SK-N-SH (cell line): Measurements from ENCODE around the gene SEPTIN2. TPM values are rescaled to one million over a fixed set of nuclear protein-coding genes. Genes with fewer than 3 reads are reported as not detected.

Source experiments
- CTCF ChIA-PET: fragments of 300-600, 350-600 bp; formaldehyde crosslinking; extraction: SDS; loops from one replicate; lab custom pipeline; 2021; lab: Yijun Ruan, JAX
- POLR2A ChIA-PET: fragments of 350-600 bp; sonication (Branson Sonifier 250); formaldehyde crosslinking; extraction: SDS; loops from one replicate; lab custom pipeline; 2020; ENCODE audit warnings: antibody characterized with exemption, inconsistent platforms; lab: Yijun Ruan, JAX
- DNase-seq: peaks from one replicate; pipeline ENCODE4 v3.0.0; 2012
- H2AFZ ChIP-seq: fragments of 200-600 bp; sonication (generic); 2 replicates; pipeline ENCODE4 v1.8.1; 2016; ENCODE audit warnings: antibody characterized with exemption, mild to moderate bottlenecking, low read depth
- H3F3A ChIP-seq: fragments of 200-600 bp; sonication (generic); replicated peaks from 2 replicates; pipeline ENCODE3; 2016; ENCODE audit warnings: antibody characterized with exemption, mild to moderate bottlenecking; ENCODE audit not compliant: insufficient read depth
- H3K27ac ChIP-seq, 2 experiments: fragments of 200-500 bp in 1 of 2; fragments of 200-600 bp in 1 of 2; sonication (Bioruptor generic) in 1 of 2; sonication (generic), shearing (Covaris generic) in 1 of 2; 2 replicates each; pipeline versions ENCODE4 v1.5.1 to v1.6.1; 2014 to 2016; ENCODE audit warnings: low read depth in 2 of 2, inconsistent platforms in 1 of 2, low read length in 1 of 2, mild to moderate bottlenecking in 1 of 2, mixed read lengths in 1 of 2
- H3K27me3 ChIP-seq: fragments of 200-600 bp; sonication (generic), shearing (Covaris generic); 2 replicates; pipeline ENCODE4 v1.6.1; 2016; ENCODE audit warnings: mixed run types; ENCODE audit not compliant: insufficient read depth
- H3K36me3 ChIP-seq, 2 experiments: fragments of 200-500 bp in 1 of 2; fragments of 200-600 bp in 1 of 2; sonication (Bioruptor generic) in 1 of 2; sonication (generic) in 1 of 2; replicated peaks in 1 of 2; 2 replicates each; pipeline versions ENCODE3 to v1.5.1; 2014 to 2016; ENCODE audit warnings: low read length in 1 of 2, mild to moderate bottlenecking in 1 of 2; ENCODE audit not compliant: insufficient read depth in 2 of 2, control insufficient read depth in 1 of 2
- H3K4me1 ChIP-seq, 2 experiments: fragments of 200-500 bp in 1 of 2; fragments of 200-600 bp in 1 of 2; sonication (Bioruptor generic) in 1 of 2; sonication (generic), shearing (Covaris generic) in 1 of 2; 2 replicates each; pipeline versions ENCODE4 v1.5.1 to v1.6.1; 2014 to 2016; ENCODE audit warnings: low read depth in 1 of 2, low read length in 1 of 2, mixed run types in 1 of 2; ENCODE audit not compliant: insufficient read depth in 2 of 2, control insufficient read depth in 1 of 2
- H3K4me2 ChIP-seq: fragments of 200-600 bp; sonication (generic), shearing (Covaris generic); 2 replicates; pipeline ENCODE4 v1.6.1; 2017; ENCODE audit warnings: mixed run types
- H3K4me3 ChIP-seq, 2 experiments: fragments of 200-500 bp in 1 of 2; fragments of 200-600 bp in 1 of 2; sonication (Bioruptor generic) in 1 of 2; sonication (generic), shearing (Covaris generic) in 1 of 2; 2 replicates each; pipeline versions ENCODE4 v1.5.1 to v1.8.1; 2014 to 2016; ENCODE audit warnings: low read depth in 2 of 2, inconsistent platforms in 1 of 2, low read length in 1 of 2, mild to moderate bottlenecking in 1 of 2, mixed read lengths in 1 of 2, moderate library complexity in 1 of 2
- H3K79me2 ChIP-seq: fragments of 200-600 bp; sonication (generic); 2 replicates; pipeline ENCODE4 v1.8.1; 2017; ENCODE audit warnings: mild to moderate bottlenecking; ENCODE audit not compliant: insufficient read depth
- H3K9ac ChIP-seq: fragments of 200-600 bp; sonication (generic); 2 replicates; pipeline ENCODE4 v1.6.1; 2017; ENCODE audit warnings: mixed run types
- H3K9me2 ChIP-seq: fragments of 200-600 bp; sonication (generic); 2 replicates; pipeline ENCODE4 v1.6.1; 2017; ENCODE audit warnings: mixed run types
- H3K9me3 ChIP-seq: fragments of 200-600 bp; sonication (generic); 2 replicates; pipeline ENCODE4 v1.6.1; 2017; ENCODE audit warnings: mixed run types, mild to moderate bottlenecking, moderate library complexity
- H4K20me1 ChIP-seq: fragments of 200-600 bp; sonication (generic); 2 replicates; pipeline ENCODE4 v1.6.1; 2017; ENCODE audit warnings: mild to moderate bottlenecking, mixed run types; ENCODE audit not compliant: insufficient read depth
- CHD2 ChIP-seq: fragments of 150-350 bp; IDR thresholded peaks from 2 replicates; pipeline ENCODE4 v1.6.1; 2018; ENCODE audit warnings: low read length; ENCODE audit not compliant: partially characterized antibody
- FOXJ3 ChIP-seq: sonication (generic); formaldehyde crosslinking; IDR thresholded peaks from 2 replicates; pipeline ENCODE4 v1.5.1; 2020; ENCODE audit warnings: mild to moderate bottlenecking, missing genetic modification reagents
- FOXM1 ChIP-seq: IDR thresholded peaks from 2 replicates; pipeline ENCODE4 v1.4.0; 2012; ENCODE audit warnings: low read depth, mild to moderate bottlenecking
- GABPA ChIP-seq: IDR thresholded peaks from 2 replicates; pipeline ENCODE4 v1.4.0; 2012; ENCODE audit warnings: low read depth, mild to moderate bottlenecking
- IRF3 ChIP-seq: fragments of 150-350 bp; IDR thresholded peaks from 2 replicates; pipeline ENCODE4 v1.6.1; 2016; ENCODE audit warnings: mild to moderate bottlenecking, low read depth, low read length
- JUND ChIP-seq: IDR thresholded peaks from 2 replicates; pipeline ENCODE4 v1.4.0; 2012
- MXI1 ChIP-seq: IDR thresholded peaks from 2 replicates; pipeline ENCODE4 v1.6.1; 2012; ENCODE audit warnings: mild to moderate bottlenecking, low read depth, low read length, improper control_type of control experiment
- POLR2AphosphoS5 ChIP-seq: IDR thresholded peaks from 2 replicates; pipeline ENCODE4 v1.6.1; 2012; ENCODE audit warnings: low read depth, low read length
- RCOR1 ChIP-seq: fragments of 150-350 bp; IDR thresholded peaks from 2 replicates; pipeline ENCODE4 v1.6.1; 2017; ENCODE audit warnings: antibody characterized with exemption, low read length
- REST ChIP-seq: IDR thresholded peaks from 2 replicates; pipeline ENCODE4 v1.6.1; 2012; ENCODE audit warnings: mild to moderate bottlenecking, low read depth, low read length, moderate library complexity
- RFX5 ChIP-seq: IDR thresholded peaks from 2 replicates; pipeline ENCODE4 v1.6.1; 2012; ENCODE audit warnings: mild to moderate bottlenecking, improper control_type of control experiment, low read length
- RXRA ChIP-seq: IDR thresholded peaks from 2 replicates; pipeline ENCODE4 v1.4.0; 2012; ENCODE audit warnings: low read depth, mild to moderate bottlenecking, borderline replicate concordance
- SIN3A ChIP-seq: IDR thresholded peaks from 2 replicates; pipeline ENCODE4 v1.6.1; 2012; ENCODE audit warnings: low read depth, mild to moderate bottlenecking, low read length, moderate library complexity, borderline replicate concordance
- USF1 ChIP-seq: IDR thresholded peaks from 2 replicates; pipeline ENCODE4 v1.4.0; 2012; ENCODE audit warnings: low read depth, borderline replicate concordance
- USF2 ChIP-seq: fragments of 150-350 bp; IDR thresholded peaks from 2 replicates; pipeline ENCODE4 v1.6.1; 2017; ENCODE audit warnings: antibody characterized with exemption, low read length, low read depth, borderline replicate concordance
- ZBTB33 ChIP-seq: IDR thresholded peaks from 2 replicates; pipeline ENCODE4 v1.4.0; 2012; ENCODE audit warnings: low read depth, borderline replicate concordance
- WGBS: methylation state at CpG from one replicate; pipeline ENCODE4 v1.1.6; 2017; ENCODE audit warnings: low lambda C conversion rate; 5-methylcytosine and 5-hydroxymethylcytosine counted together
- polyA plus RNA-seq, 3 experiments: library from polyadenylated mRNA; depleted of rRNA; stranded (reverse); fragments of >200 nt; gene quantifications; 2 replicates each; pipeline ENCODE4 v1.2.3, GENCODE V29; 2012
- TF ChIP-seq, protein P1 (sequence below): IDR thresholded peaks from 2 replicates; pipeline ENCODE4 v1.4.0; 2012; ENCODE audit warnings: low read depth
- TF ChIP-seq, protein P2 (sequence below): IDR thresholded peaks from 2 replicates; pipeline ENCODE4; 2012

SEPTIN2 gene
- polyA plus RNA-seq, 1 of the 3 experiments (the other 2 are of a cell fraction): 226 TPM

- H2AFZ ChIP-seq: no peak overlapping the region
- peaks cover 10% of the 10 kb centered on the region; the same call in 1 of the 2 replicates for H4K20me1 ChIP-seq
- peaks cover 3% of the 10 kb centered on the region for H3F3A ChIP-seq
- peaks cover 8 to 25% of the 10 kb centered on the region in 2 experiments for H3K4me1 ChIP-seq
- no peak overlapping the region for H3K9ac ChIP-seq
- H3K27ac ChIP-seq: no peak overlapping the region
- H3K27me3 ChIP-seq: no peaks in the 10 kb centered on the region
- WGBS: 94% methylated on average over 2 of the region's 2 CpGs
- POLR2A ChIA-PET: no interaction called here
- H3K4me3 ChIP-seq: no peak overlapping the region
- TF ChIP-seq MXI1 (no peak), SIN3A (no peak), POLR2AphosphoS5 (no peak), IRF3 (no peak), GABPA (no peak), USF1 (no peak), ZBTB33 (no peak), RCOR1 (no peak), JUND (no peak), USF2 (no peak), FOXM1 (no peak), RFX5 (no peak), FOXJ3 (CRISPR knock-in tag) (no peak), CHD2 (no peak), RXRA (no peak), REST (no peak)
- TF ChIP-seq, protein P1, sequence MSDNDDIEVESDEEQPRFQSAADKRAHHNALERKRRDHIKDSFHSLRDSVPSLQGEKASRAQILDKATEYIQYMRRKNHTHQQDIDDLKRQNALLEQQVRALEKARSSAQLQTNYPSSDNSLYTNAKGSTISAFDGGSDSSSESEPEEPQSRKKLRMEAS: no peak
- TF ChIP-seq, protein P2, sequence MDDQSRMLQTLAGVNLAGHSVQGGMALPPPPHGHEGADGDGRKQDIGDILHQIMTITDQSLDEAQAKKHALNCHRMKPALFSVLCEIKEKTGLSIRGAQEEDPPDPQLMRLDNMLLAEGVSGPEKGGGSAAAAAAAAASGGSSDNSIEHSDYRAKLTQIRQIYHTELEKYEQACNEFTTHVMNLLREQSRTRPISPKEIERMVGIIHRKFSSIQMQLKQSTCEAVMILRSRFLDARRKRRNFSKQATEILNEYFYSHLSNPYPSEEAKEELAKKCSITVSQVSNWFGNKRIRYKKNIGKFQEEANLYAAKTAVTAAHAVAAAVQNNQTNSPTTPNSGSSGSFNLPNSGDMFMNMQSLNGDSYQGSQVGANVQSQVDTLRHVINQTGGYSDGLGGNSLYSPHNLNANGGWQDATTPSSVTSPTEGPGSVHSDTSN: no peak
- TF ChIP-seq, all 33 proteins: peak for 0
- no peaks in the 10 kb centered on the region for H3K9me2 ChIP-seq
- peaks cover 81% of the 10 kb centered on the region; the same call in 1 of the 2 replicates for H3K79me2 ChIP-seq
- peaks cover 3 to 5% of the 10 kb centered on the region in 2 experiments for H3K36me3 ChIP-seq
- H3K9me3 ChIP-seq: no peaks in the 10 kb centered on the region
- CTCF ChIA-PET: no interaction called here
- no peak for DNase-seq
- no peak overlapping the region for H3K4me2 ChIP-seq
Observed at GRCh38 chr2:241376808-241377207, 61.1 kb downstream of the SEPTIN2 start.
